ENCODE measurements around the gene KBTBD12.
"Not testable (repeated sequence)": the region's sequence is repeated elsewhere in the genome, so short reads cannot be mapped to it uniquely, and the experiment has no call there.

The KBTBD12 gene

DNA sequence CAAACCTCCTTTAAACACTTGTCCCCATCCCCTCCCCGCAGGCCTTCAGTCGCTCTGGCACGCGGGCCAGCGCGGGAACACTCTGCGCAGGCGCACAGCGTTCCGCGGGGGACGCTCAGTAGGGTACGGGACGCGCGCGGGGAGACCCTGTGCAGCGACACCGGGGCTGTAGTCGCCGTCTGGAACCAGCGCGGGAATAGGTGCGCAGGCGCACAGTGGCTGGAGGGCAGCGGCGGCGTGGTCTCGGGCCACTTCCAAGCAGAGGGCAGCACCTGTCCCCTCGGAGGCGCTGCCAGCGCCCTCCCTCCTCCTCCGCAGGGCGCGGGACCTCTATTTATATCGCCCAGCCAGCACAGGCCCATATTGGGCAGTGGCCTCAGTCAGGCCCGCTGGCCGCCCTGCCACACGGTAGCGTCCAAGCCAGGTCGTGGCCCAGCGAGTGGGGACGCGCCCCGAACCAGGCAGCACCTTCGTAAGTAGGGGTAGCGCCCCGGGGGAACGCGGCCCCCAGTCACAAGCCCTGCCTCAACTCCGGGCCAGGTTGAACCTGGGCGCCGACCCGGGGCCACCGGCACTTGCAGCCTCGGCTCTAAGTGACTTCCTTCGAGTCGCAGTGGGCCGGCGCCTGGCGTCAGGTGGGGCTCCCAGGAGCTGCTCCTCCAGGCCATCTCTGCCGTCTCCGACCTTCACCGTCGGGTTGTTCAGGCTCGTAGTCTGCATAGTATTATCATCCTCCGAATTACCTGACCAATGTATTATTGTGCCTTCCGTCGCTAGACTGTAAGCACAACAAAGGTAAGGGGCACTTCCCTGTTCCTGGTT lies at the start of gene KBTBD12:
TSS of gene KBTBD12 (plus strand) at position 118 of the 822 bp plus-strand sequence. CDS start 7,830 bp downstream, outside the sequence.
- DNase-seq: no peak

- DNase-seq: no peak
These were observed 49.1 kb upstream of the KBTBD12 start for GRCh38 chr3:127865941-127866340.

DNA sequence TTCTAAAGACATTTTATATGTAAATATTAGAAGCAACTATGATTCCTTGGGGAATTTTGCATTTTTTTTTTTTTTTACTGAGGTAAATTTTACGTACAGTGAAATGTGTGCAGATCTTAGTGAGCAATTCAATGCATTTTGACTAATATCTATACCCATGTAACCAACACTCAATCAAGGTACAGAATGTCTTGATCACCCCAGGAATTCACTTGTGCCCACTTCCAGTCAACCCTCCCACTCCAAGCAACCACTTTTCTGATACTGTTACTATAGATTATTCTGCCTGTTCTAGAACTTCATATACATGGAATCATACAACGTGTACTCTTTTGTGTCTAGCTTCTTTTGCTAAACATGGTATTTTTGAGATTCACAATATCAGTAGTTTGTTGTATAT lies 47.6 kb upstream of the KBTBD12 start:
- DNase-seq: no peak

DNA sequence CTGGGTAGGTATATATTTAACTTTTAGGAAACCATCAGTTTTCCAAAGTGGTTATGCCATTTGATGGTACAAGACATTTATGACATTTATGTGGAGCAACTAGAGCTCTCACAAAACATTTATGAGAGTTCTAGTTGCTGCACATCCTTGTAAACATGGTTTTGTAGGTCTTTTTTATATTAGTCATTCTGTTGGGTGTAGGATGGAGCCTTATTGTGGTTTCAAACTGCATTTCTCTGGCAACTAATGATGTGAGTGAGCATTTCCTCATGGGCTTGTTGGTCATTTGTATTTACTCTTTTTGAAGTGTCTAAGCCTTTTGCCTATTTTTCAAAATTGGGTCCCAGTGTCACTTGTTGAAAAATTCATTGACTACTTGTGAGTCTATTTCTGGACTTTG lies 47.0 kb upstream of the KBTBD12 start:
- DNase-seq: no peak

- no peak for DNase-seq
These were observed 44.9 kb upstream of the KBTBD12 start for GRCh38 chr3:127870156-127870555.

DNA sequence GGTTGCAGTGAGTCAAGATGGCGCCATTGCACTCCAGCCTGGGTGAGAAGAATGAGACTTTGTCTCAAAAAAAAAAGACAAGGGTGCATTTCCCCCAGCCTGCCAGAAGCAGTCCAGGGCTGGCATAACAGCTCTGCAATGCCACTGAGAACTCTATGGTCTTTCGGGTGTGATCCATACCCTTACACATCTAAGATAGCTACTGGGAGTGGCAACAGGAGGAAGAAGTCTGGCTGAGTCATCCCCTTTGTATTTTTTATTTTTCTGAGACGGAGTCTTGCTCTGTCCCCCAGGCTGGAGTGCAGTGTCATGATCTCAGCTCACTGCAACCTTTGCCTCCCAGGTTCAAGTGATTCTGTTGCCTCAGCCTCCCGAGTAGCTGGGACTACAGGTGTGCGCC lies 40.9 kb upstream of the KBTBD12 start:
- not testable (repeated sequence) for DNase-seq

DNA sequence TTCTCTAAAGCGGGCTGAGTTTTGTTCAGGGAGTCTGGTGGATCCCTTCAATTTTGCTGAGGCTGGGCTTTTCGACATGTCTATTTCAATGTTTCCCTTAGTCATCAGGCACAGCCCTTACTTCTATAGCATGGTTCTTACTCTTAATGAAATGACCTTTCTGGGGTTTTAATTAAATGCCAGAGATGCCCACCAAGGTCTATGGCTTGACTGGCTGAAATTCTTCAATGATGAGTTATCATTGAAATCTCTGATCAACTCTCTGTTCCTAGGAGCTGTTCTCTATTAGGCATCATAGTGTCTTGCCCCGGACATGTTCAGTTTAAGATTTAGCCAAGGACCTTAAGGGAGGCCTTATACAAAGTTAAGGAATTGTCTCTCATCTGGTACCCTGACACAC lies 33.4 kb upstream of the KBTBD12 start:
- no peak for DNase-seq

- DNase-seq: no peak
These were observed 31.0 kb upstream of the KBTBD12 start for GRCh38 chr3:127884041-127884440.

DNA sequence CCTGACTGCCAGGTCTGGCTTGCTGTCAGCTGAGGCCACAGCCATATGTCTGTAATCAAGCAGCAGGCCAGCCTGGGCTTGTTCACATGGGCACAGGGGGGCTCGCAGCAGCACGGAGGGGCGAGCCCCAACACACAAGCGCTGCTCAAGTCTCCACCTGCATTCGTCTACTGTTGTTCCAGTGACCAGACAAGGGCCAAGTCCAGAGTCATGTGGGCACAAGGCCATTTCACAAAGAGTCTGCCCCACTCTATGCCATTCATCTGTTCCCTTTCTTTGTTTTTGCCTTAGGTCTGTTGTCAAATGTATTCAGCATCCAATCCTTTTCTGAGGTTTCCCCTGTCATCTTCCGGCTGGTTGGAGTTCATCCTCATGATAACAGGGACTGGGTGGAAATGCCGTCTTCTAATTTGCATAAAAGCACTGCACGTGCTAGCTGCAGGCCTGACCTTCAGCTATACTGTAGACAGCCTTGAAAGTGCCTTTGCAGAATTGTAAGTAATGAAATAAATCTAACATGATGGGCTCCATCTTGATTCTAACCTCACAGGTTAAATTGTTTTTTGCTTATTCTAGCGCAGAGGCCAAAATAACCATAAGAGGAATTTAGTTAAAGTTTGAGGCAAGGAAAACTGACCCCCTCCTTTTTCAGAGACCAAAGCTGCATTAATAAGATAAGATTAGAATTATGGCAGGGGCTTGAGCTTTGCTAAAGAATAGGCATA lies 28.6 kb upstream of the KBTBD12 start:
- DNase-seq: peak; percentile 85

DNA sequence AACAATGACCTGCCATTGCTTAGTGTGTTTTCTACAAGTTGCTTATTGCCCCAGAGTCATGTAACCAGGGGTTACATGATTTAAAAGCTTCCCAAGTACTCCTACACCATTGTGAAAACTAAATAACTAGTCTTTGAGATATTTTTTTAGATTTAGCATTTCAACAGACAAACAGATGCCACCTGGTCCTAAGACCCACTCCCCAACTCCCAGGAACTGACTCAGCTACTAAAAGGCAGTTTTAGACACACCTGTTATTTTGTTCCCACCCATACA lies 28.1 kb upstream of the KBTBD12 start:
- no peak for DNase-seq

GRCh38 chr3:127887321-127887720 lies 27.7 kb upstream of the KBTBD12 start:
- DNase-seq: no peak

DNA sequence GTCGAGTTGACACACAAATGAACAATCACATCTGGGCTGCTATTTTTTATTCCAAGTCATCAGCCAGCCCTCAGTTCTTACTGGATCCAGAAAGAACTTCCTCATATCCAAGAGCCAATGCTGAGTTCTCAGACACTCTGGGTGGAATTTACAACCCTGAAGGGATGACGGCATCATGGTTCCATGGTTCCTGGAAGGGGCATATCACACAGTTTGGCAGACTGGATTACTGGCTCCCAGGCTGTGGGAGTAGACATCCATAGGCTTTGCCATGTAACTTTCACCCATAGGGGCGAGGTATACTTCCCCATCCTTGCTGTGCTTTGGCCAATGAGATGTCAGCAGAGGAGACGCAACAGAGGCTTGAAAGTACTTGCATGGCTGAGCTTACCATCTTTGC lies 26.9 kb upstream of the KBTBD12 start:
- peak; percentile 45 for DNase-seq

GRCh38 chr3:127888564-127889107 lies 26.4 kb upstream of the KBTBD12 start:
- no peak for DNase-seq

GRCh38 chr3:127889461-127889863 lies 25.6 kb upstream of the KBTBD12 start:
- no peak for DNase-seq

DNA sequence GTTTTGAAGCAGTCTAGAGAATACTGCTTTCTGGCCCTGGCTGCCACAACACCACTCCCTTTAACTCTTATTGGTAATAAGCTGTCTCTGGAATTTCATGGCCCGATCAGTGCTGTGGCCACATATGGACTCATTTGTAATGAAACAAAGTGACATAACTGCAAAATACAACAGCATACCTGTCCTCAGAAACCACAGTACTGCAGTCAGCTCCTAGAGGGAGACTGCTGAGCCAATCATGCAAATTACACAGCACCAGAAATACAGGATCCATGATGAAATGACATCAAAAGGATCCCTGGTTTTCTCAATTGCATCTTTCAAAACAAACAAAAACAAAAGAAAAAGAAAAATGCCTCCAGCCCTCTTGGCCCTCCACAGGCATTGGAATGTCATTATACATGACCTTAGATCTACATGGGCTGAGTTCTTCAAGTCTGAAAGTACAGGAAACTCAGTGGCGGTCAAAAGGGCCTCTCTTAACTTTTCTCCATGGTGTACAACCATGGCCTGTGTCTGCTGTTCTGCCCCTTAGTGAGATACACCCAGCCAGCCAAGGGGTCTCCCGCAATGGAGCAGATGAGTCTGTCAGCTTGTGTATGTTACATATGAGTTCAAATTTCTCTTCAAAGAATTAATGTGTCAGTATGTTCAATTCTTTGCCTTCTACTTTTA lies 24.9 kb upstream of the KBTBD12 start:
- no peak for DNase-seq

- not testable (repeated sequence) for DNase-seq
These were observed 24.3 kb upstream of the KBTBD12 start for GRCh38 chr3:127890651-127891290.

GRCh38 chr3:127894481-127894880 lies 20.6 kb upstream of the KBTBD12 start:
- DNase-seq: no peak

DNA sequence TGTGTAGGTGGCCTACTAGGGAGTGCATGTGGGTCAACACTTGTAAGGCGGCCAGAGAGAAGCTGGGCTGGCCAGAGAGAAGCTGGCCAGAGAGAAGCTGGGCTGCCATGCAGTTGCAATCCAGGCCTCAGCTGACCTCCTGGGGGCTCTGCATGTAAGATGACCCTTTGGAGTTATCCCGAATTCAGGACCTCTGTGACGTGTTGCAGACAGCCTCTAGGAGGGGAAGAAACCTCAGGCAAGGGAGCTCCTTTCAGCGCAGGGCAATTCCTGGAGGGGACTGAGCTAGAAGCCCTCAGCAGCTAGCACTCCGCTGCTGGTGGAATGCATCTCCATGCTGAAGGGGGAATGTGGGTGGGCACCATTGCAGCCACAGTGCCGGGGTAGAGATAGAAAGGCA lies 15.8 kb upstream of the KBTBD12 start:
- DNase-seq: no peak

- no peak for DNase-seq
These were observed 15.3 kb upstream of the KBTBD12 start for GRCh38 chr3:127899766-127900165.

- no peak for DNase-seq
These were observed 14.5 kb upstream of the KBTBD12 start for GRCh38 chr3:127900536-127900935.

- no peak for DNase-seq
These were observed 12.5 kb upstream of the KBTBD12 start for GRCh38 chr3:127902486-127902885.

DNA sequence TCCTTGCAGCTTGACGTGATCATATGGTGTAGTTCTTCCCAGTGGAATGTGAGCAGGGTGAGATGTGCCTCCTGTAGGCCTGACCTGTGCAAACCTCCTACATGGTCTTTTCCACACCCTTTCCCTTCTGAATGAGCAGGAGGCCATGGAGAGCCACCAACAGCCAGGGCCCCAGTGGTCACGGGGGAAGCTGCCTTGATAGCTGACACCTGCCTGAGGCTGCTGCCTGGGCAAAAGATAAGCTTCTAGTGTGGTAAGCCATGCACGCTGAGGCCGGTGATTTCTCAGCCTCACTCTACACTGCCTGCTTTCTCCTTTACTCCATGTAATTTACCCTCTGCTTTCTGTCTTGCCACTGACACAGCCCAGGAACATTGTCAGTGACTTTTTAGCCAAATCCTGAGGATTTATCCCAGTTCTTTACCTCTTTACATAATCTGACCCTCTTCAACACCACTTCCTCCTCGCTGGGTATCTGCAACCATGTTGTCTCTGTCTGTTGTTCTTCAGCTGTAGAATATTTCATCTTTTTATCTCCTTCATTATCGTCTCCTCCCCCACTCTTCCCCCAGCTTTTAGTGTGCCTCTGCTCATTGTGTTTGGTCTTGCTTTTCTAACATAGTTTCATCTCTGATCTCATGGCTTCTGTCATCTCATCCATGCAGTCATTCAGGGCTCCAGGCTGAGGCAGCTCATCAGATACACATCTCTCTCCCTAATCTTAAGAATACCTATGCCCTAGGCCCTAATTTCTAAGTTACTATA lies 11.2 kb upstream of the KBTBD12 start:
- DNase-seq: no peak

Measured in DMS 273 treated with DMSO at 0.1 percent for 48 hours (cell line).